A549 (cell line): Measurements from ENCODE around the gene FHIT. TPM values are rescaled to one million over a fixed set of nuclear protein-coding genes. Genes with fewer than 3 reads are reported as not detected.

Experiments
- ATAC-seq, 2 experiments: fragments of 200-7000 bp in 1 of 2; fragments of >200 bp in 1 of 2; cut with Nextera tagmentation in 1 of 2; cut with Tn5 transposase in 1 of 2; 3 replicates each; pipeline versions ENCODE4 v1.8.0 to v1.9.1; 2018 to 2020; ENCODE audit warnings: mild to moderate bottlenecking in 1 of 2, moderate library complexity in 1 of 2
- CTCF ChIA-PET: fragments of 300-600 bp; sonication (Branson Sonifier 250); formaldehyde crosslinking; extraction: SDS; loops from one replicate; lab custom pipeline; 2021; ENCODE audit warnings: antibody characterized with exemption, inconsistent platforms; lab: Yijun Ruan, JAX
- POLR2A ChIA-PET: fragments of 350-600 bp; formaldehyde crosslinking; extraction: SDS; loops from one replicate; lab custom pipeline; 2021; ENCODE audit warnings: antibody characterized with exemption, inconsistent platforms; lab: Yijun Ruan, JAX
- DNase-seq, 2 experiments: peaks; one replicate each; pipeline versions ENCODE4 v3.0.0 to v3.0.0-alpha.2; 2011 to 2016; ENCODE audit warnings: low read depth in 1 of 2, low spot score in 1 of 2
- FAIRE-seq: peaks from 2 replicates; lab custom pipeline; 2011; peaks lifted over from hg19 to GRCh38; lab: Jason Lieb, UNC
- H3K27ac ChIP-seq, 2 experiments: fragments of >200 bp; sonication (Bioruptor Twin); formaldehyde crosslinking; 3 replicates each; pipeline ENCODE4 v1.5.1; 2016 to 2017
- H3K4me1 ChIP-seq: fragments of >200 bp; sonication (Bioruptor Twin); formaldehyde crosslinking; 3 replicates; pipeline ENCODE4 v1.6.1; 2016
- H3K4me2 ChIP-seq: fragments of >200 bp; sonication (Bioruptor Twin); formaldehyde crosslinking; 3 replicates; pipeline ENCODE4 v1.6.1; 2016
- H3K4me3 ChIP-seq: fragments of >200 bp; sonication (Bioruptor Twin); formaldehyde crosslinking; 3 replicates; pipeline ENCODE4 v1.5.1; 2016
- H3K9me3 ChIP-seq: fragments of >200 bp; sonication (Bioruptor Twin); formaldehyde crosslinking; 3 replicates; pipeline ENCODE4 v1.6.1; 2016
- BHLHE40 ChIP-seq: IDR thresholded peaks from 2 replicates; pipeline ENCODE4 v1.6.1; 2012; ENCODE audit warnings: low read depth, low read length, inconsistent platforms
- CBX2 ChIP-seq: fragments of 200-600 bp; sonication (generic); IDR thresholded peaks from 2 replicates; pipeline ENCODE4 v1.6.1; 2016; ENCODE audit warnings: low read depth, mild to moderate bottlenecking, borderline replicate concordance
- CHD2 ChIP-seq: fragments of 150-350 bp; IDR thresholded peaks from 2 replicates; pipeline ENCODE4 v1.6.1; 2014; ENCODE audit warnings: low read length; ENCODE audit not compliant: partially characterized antibody
- CHD4 ChIP-seq: fragments of 200-600 bp; sonication (generic); IDR thresholded peaks from 2 replicates; pipeline ENCODE4 v1.6.1; 2016; ENCODE audit warnings: antibody characterized with exemption, mild to moderate bottlenecking, borderline replicate concordance
- CTCF ChIP-seq: fragments of >200 bp; sonication (Bioruptor Twin); formaldehyde crosslinking; IDR thresholded peaks from 3 replicates; pipeline ENCODE4 v1.5.1; 2016
- EHF ChIP-seq: fragments of 250-450 bp; sonication (Bioruptor Pico); IDR thresholded peaks from 2 replicates; pipeline ENCODE4 v1.5.0; 2020; ENCODE audit warnings: mild to moderate bottlenecking
- EHMT2 ChIP-seq: fragments of 200-600 bp; sonication (generic); IDR thresholded peaks from 2 replicates; pipeline ENCODE4 v1.6.1; 2016; ENCODE audit warnings: antibody characterized with exemption, low read depth, mild to moderate bottlenecking, moderate library complexity
- EP300 ChIP-seq, 2 experiments: fragments of >200 bp; sonication (Bioruptor Twin); formaldehyde crosslinking; IDR thresholded peaks; 2 replicates in 1 of 2; 3 replicates in 1 of 2; pipeline ENCODE4 v1.6.1; 2016 to 2017
- FOSB ChIP-seq: fragments of 250-450 bp; sonication (Bioruptor Pico); IDR thresholded peaks from 2 replicates; pipeline ENCODE4 v1.5.0; 2020; ENCODE audit warnings: mild to moderate bottlenecking, moderate library complexity
- FOSL2 ChIP-seq, 2 experiments: fragments of 450-650 bp in 1 of 2; fragments of >200 bp in 1 of 2; sonication (Bioruptor Twin) in 1 of 2; formaldehyde crosslinking; IDR thresholded peaks; 2 replicates each; pipeline versions ENCODE4 v1.5.0 to v1.6.1; 2016 to 2020; ENCODE audit warnings: mild to moderate bottlenecking in 1 of 2, moderate library complexity in 1 of 2
- GATA3 ChIP-seq: IDR thresholded peaks from 2 replicates; pipeline ENCODE4 v1.6.1; 2012; ENCODE audit warnings: borderline replicate concordance
- HDAC2 ChIP-seq: fragments of 200-600 bp; sonication (generic); IDR thresholded peaks from 2 replicates; pipeline ENCODE4 v1.6.1; 2016
- HEYL ChIP-seq: fragments of 250-450 bp; sonication (Bioruptor Pico); IDR thresholded peaks from 2 replicates; pipeline ENCODE4 v1.8.0; 2021; ENCODE audit warnings: mild to moderate bottlenecking, moderate library complexity
- HMGXB4 ChIP-seq: fragments of 250-450 bp; sonication (Bioruptor Pico); IDR thresholded peaks from 2 replicates; pipeline ENCODE4 v1.5.0; 2021; ENCODE audit warnings: mild to moderate bottlenecking, moderate library complexity, borderline replicate concordance
- HOXA7 ChIP-seq: fragments of 250-450 bp; sonication (Bioruptor Pico); IDR thresholded peaks from 2 replicates; pipeline ENCODE4 v1.5.0; 2020; ENCODE audit warnings: mild to moderate bottlenecking, moderate library complexity
- HOXB13 ChIP-seq: fragments of 250-450 bp; sonication (Bioruptor Pico); IDR thresholded peaks from 2 replicates; pipeline ENCODE4 v1.5.0; 2020; ENCODE audit warnings: low read depth, mild to moderate bottlenecking, moderate library complexity
- HOXB5 ChIP-seq: fragments of 250-450 bp; sonication (Bioruptor Pico); IDR thresholded peaks from 2 replicates; pipeline ENCODE4 v1.5.0; 2020; ENCODE audit warnings: mild to moderate bottlenecking, moderate library complexity
- JUN ChIP-seq, 2 experiments: fragments of >200 bp; sonication (Bioruptor Twin); formaldehyde crosslinking; IDR thresholded peaks; 2 replicates in 1 of 2; 3 replicates in 1 of 2; pipeline ENCODE4 v1.6.1; 2016 to 2017
- JUNB ChIP-seq: fragments of >200 bp; sonication (Bioruptor Twin); formaldehyde crosslinking; IDR thresholded peaks from 2 replicates; pipeline ENCODE4 v1.6.1; 2016
- KDM1A ChIP-seq: fragments of 200-600 bp; sonication (generic); IDR thresholded peaks from 2 replicates; pipeline ENCODE4 v1.6.1; 2016; ENCODE audit warnings: low read depth, mild to moderate bottlenecking
- MAFK ChIP-seq: fragments of 450-650 bp; IDR thresholded peaks from 2 replicates; pipeline ENCODE4 v1.6.1; 2014; ENCODE audit not compliant: partially characterized antibody
- NR3C1 ChIP-seq: fragments of >200 bp; sonication (Bioruptor Twin); formaldehyde crosslinking; IDR thresholded peaks from 3 replicates; pipeline ENCODE4 v1.6.1; 2017
- PHF8 ChIP-seq: fragments of 200-600 bp; sonication (generic); IDR thresholded peaks from 2 replicates; pipeline ENCODE4 v1.6.1; 2016; ENCODE audit warnings: low read depth, mild to moderate bottlenecking, antibody characterized with exemption, moderate library complexity, borderline replicate concordance
- POLR2A ChIP-seq: IDR thresholded peaks from 2 replicates; pipeline ENCODE4 v1.6.1; 2012; ENCODE audit warnings: mild to moderate bottlenecking, low read length
- POLR2AphosphoS2 ChIP-seq: conservative IDR thresholded peaks from 2 replicates; pipeline ENCODE4 v1.6.1; 2012; ENCODE audit warnings: low read length, improper control_type of control experiment, inconsistent platforms
- RAD21 ChIP-seq, 2 experiments: fragments of >200 bp in 1 of 2; sonication (Bioruptor Twin) in 1 of 2; formaldehyde crosslinking in 1 of 2; IDR thresholded peaks in 1 of 2; conservative IDR thresholded peaks in 1 of 2; 2 replicates in 1 of 2; 3 replicates in 1 of 2; pipeline ENCODE4 v1.6.1; 2012 to 2018; ENCODE audit warnings: inconsistent platforms in 1 of 2
- RARB ChIP-seq: fragments of 250-450 bp; sonication (Bioruptor Pico); IDR thresholded peaks from 2 replicates; pipeline ENCODE4 v1.8.0; 2021; ENCODE audit warnings: mild to moderate bottlenecking, moderate library complexity
- RFX5 ChIP-seq: fragments of 450-650 bp; IDR thresholded peaks from 2 replicates; pipeline ENCODE4 v1.7.1; 2014; ENCODE audit warnings: antibody characterized with exemption, mild to moderate bottlenecking, moderate library complexity
- SMC3 ChIP-seq: fragments of >200 bp; sonication (Bioruptor Twin); formaldehyde crosslinking; IDR thresholded peaks from 3 replicates; pipeline ENCODE4 v1.6.1; 2018; ENCODE audit warnings: inconsistent platforms
- ZC3H11A ChIP-seq: fragments of 450-650 bp; IDR thresholded peaks from 2 replicates; pipeline ENCODE4 v1.6.1; 2014; ENCODE audit warnings: antibody characterized with exemption, mild to moderate bottlenecking
- ZFP36 ChIP-seq: fragments of 450-650 bp; IDR thresholded peaks from 2 replicates; pipeline ENCODE4 v1.6.1; 2014; ENCODE audit warnings: borderline replicate concordance; ENCODE audit not compliant: partially characterized antibody
- ZNF302 ChIP-seq: fragments of 250-450 bp; sonication (Bioruptor Pico); IDR thresholded peaks from 2 replicates; pipeline ENCODE4 v1.9.0; 2021; ENCODE audit warnings: inconsistent platforms, mild to moderate bottlenecking, moderate library complexity
- WGBS: methylation state at CpG from one replicate; pipeline ENCODE4 v1.1.6; 2017; ENCODE audit errors: missing lambda C conversion rate; 5-methylcytosine and 5-hydroxymethylcytosine counted together
- polyA plus RNA-seq, 4 experiments: library from polyadenylated mRNA; depleted of rRNA in 3 of 4; stranded (reverse); fragments of >200 nt; fragmentation: RNase III in 1 of 4; extraction: RNeasy Plus Mini Kit Qiagen cat#74134 plus additional on column Dnase treatment in 1 of 4; gene quantifications; 2 replicates in 3 of 4; 3 replicates in 1 of 4; pipeline ENCODE4 v1.2.3, GENCODE V29; 2011 to 2017

The FHIT gene
- polyA plus RNA-seq, 2 of the 4 experiments (the other 2 are of a cell fraction) = 0.76 to 0.92 TPM

GRCh38 chr3:61180206-61180605 lies 71.0 kb downstream of the FHIT start:
- CTCF ChIA-PET = no interaction called here
- H3K27ac ChIP-seq = no peak overlapping the region
- ATAC-seq (no peak), DNase-seq (no peak), FAIRE-seq (no peak)
- peaks cover 9% of the 10 kb centered on the region; the same call in 2 of the 3 replicates for H3K4me1 ChIP-seq
- TF ChIP-seq RFX5 (no peak), EHF (CRISPR knock-in tag) (no peak), HMGXB4 (no peak), ZNF302 (CRISPR knock-in tag) (no peak), HOXA7 (CRISPR knock-in tag) (no peak), PHF8 (no peak), POLR2A (no peak), KDM1A (no peak), CTCF (no peak), JUNB (no peak), POLR2AphosphoS2 (no peak), CHD2 (no peak), BHLHE40 (no peak), RAD21 (conservative IDR thresholded peaks at IDR 0.05 in 1 of 2, IDR thresholded peaks at IDR 0.05 in 1 of 2) (no peak), NR3C1 (no peak), FOSB (CRISPR knock-in tag) (no peak), HEYL (CRISPR knock-in tag) (no peak), SMC3 (no peak), EP300 (IDR thresholded peaks at IDR 0.05) (no peak)
- H3K4me3 ChIP-seq = no peak overlapping the region
- POLR2A ChIA-PET = no interaction called here
- no peaks in the 10 kb centered on the region for H3K9me3 ChIP-seq
- H3K4me2 ChIP-seq = no peak overlapping the region
- WGBS = 58% methylated on average over 2 of the region's 2 CpGs

DNA sequence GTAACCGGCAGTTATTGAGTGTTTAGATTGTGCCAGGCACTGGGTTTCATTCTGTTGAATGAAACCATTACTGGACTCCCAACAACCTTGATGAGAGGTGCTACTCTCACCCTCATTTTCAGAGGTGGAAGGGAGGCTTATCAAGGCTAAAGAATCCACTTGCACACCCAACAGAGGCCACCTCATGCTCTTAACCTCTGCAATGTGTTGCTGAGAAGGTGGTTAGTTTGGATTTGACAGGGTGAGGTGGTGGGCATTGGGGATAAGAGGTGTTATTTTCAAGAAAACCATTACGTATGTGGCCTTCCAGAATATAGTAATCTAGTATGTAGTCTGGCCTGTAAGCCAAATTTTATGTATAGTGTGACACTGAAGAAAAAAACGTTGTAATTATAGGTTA lies 73.1 kb downstream of the FHIT start:
- FAIRE-seq = no peak
- Histone ChIP-seq H3K9me3 (no peaks in the 10 kb centered on the region), H3K4me2 (no peak overlapping the region), H3K27ac (no peak overlapping the region), H3K4me3 (no peak overlapping the region), H3K4me1 (peaks cover 9% of the 10 kb centered on the region; the same call in 2 of the 3 replicates)
- DNase-seq = no peak
- ATAC-seq = no peak
- ChIA-PET POLR2A (no interaction called here), CTCF (no interaction called here)
- WGBS = 49% methylated on average over 3 of the region's 3 CpGs
- TF ChIP-seq CHD4 = no peak
- TF ChIP-seq FOSB (CRISPR knock-in tag) = no peak
- no peak for TF ChIP-seq HOXB13
- no peak for TF ChIP-seq GATA3
- TF ChIP-seq EP300 (IDR thresholded peaks at IDR 0.05) = no peak
- no peak for TF ChIP-seq ZC3H11A
- no peak for TF ChIP-seq HOXB5 (CRISPR knock-in tag)
- TF ChIP-seq HDAC2 = no peak

DNA sequence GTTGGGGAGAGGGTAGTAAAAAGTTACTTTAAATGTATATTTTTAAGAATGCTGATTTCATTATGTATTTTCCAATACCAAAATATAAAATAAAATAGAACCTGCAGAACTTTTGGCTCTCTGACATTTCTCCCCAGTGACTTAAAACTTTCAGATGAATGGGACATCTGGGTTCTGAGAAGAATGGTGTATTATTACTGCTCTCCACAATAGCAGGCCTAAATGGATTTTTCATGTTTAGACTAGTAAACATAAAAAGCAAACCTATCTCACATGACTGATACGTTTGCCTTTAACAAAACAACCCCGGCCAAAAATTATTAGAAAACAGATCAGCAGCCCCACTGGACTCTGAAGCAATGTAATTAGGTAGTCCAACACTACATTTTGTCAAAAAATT lies 73.8 kb downstream of the FHIT start:
- Histone ChIP-seq H3K9me3 (no peaks in the 10 kb centered on the region), H3K4me3 (no peak overlapping the region)

More for the DNA sequence above, 73.8 kb downstream of the FHIT start:
- no peak overlapping the region for H3K27ac ChIP-seq
- POLR2A ChIA-PET = no interaction called here
- peaks cover 9% of the 10 kb centered on the region; the same call in 2 of the 3 replicates for H3K4me1 ChIP-seq
- no peak for DNase-seq
- no peak for TF ChIP-seq PHF8
- no peak for TF ChIP-seq POLR2AphosphoS2
- no peak for TF ChIP-seq CTCF
- TF ChIP-seq CBX2 = no peak
- TF ChIP-seq EP300 (IDR thresholded peaks at IDR 0.05) = no peak
- TF ChIP-seq RAD21 (conservative IDR thresholded peaks at IDR 0.05 in 1 of 2, IDR thresholded peaks at IDR 0.05 in 1 of 2) = no peak
- TF ChIP-seq EHMT2 = no peak
- TF ChIP-seq ZFP36 = no peak
- TF ChIP-seq POLR2A = no peak
- TF ChIP-seq FOSB (CRISPR knock-in tag) = no peak
- no peak for TF ChIP-seq RARB (CRISPR knock-in tag)
- no peak for TF ChIP-seq FOSL2 (IDR thresholded peaks at IDR 0.05)
- TF ChIP-seq FOSL2 (CRISPR knock-in tag; IDR thresholded peaks at IDR 0.05) = no peak
- no peak for TF ChIP-seq JUN (IDR thresholded peaks at IDR 0.05)
- TF ChIP-seq MAFK = no peak
- TF ChIP-seq, all 56 proteins: peak for 0
- WGBS = 34% methylated on average over 2 of the region's 2 CpGs
- H3K4me2 ChIP-seq = no peak overlapping the region
- CTCF ChIA-PET = no interaction called here
- ATAC-seq = no peak
- no peak for FAIRE-seq
